ENCODE data around the gene VPS26B. TPM values are rescaled to one million over a fixed set of nuclear protein-coding genes. Genes with fewer than 3 reads are reported as not detected.
A peak's percentile ranks its signal among the peaks of the same experiment; 100 is the strongest.

VPS26B gene
- total and polyA plus RNA-seq, 9 of the 15 experiments (the other 6 are each of a cell fraction or from before 2014, with no cell fraction given), result 3.5 to 43.3 (median 27.4) TPM

- TF ChIP-seq ZNF655 (CRISPR knock-in tag; IDR thresholded peaks at IDR 0.05) (no peak), EGR1 (conservative IDR thresholded peaks at IDR 0.05) (0 out of 2 replicates have a peak, but pooled peaks have one; percentile 46), TARDBP (IDR thresholded peaks at IDR 0.05) (no peak), THAP7 (CRISPR knock-in tag; IDR thresholded peaks at IDR 0.05) (0 out of 2 replicates have a peak, but pooled peaks have one; percentile 49), ZFX (CRISPR knock-in tag; IDR thresholded peaks at IDR 0.05) (peak; percentile 94), ADNP (tag; IDR thresholded peaks at IDR 0.05) (no peak), ZNF354B (CRISPR knock-in tag; IDR thresholded peaks at IDR 0.05) (no peak), NFATC3 (IDR thresholded peaks at IDR 0.05) (no peak), IRF2 (CRISPR knock-in tag; IDR thresholded peaks at IDR 0.05) (no peak), SNIP1 (IDR thresholded peaks at IDR 0.05; ENCODE audit: low read depth) (no peak), ZBTB11 (CRISPR knock-in tag; IDR thresholded peaks at IDR 0.05) (no peak), MAFF (IDR thresholded peaks at IDR 0.05; ENCODE audit: low read length) (no peak), MEIS2 (IDR thresholded peaks at IDR 0.05; ENCODE audit: partially characterized antibody) (peak; percentile 98), TCFL5 (CRISPR knock-in tag; conservative IDR thresholded peaks at IDR 0.05) (no peak), CGGBP1 (CRISPR knock-in tag; IDR thresholded peaks at IDR 0.05) (no peak), SPI1 (IDR thresholded peaks at IDR 0.05; ENCODE audit: borderline replicate concordance, low read depth, low read length) (peak; percentile 63), ZKSCAN1 (IDR thresholded peaks at IDR 0.05; ENCODE audit: low read depth, low read length) (peak; percentile 23), ZNF717 (CRISPR knock-in tag; IDR thresholded peaks at IDR 0.05) (no peak), ZBTB7A (IDR thresholded peaks at IDR 0.05; ENCODE audit: borderline replicate concordance, control insufficient read depth, low read depth, low read length) (peak; percentile 4; the same call in 1 of the 2 replicates), ZNF239 (CRISPR knock-in tag; IDR thresholded peaks at IDR 0.05) (no peak), MTF1 (CRISPR knock-in tag; IDR thresholded peaks at IDR 0.05; ENCODE audit: borderline replicate concordance) (no peak), FOXP1 (CRISPR knock-in tag; IDR thresholded peaks at IDR 0.05) (0 out of 2 replicates have a peak, but pooled peaks have one; percentile 55), TRIM28 (IDR thresholded peaks at IDR 0.05) (0 out of 2 replicates have a peak, but pooled peaks have one; percentile 48), MCM7 (IDR thresholded peaks at IDR 0.05) (no peak), HNRNPLL (IDR thresholded peaks at IDR 0.05; ENCODE audit: low read depth, low read length, poor library complexity, severe bottlenecking) (peak; percentile 47)
Observed at GRCh38 chr11:134223836-134224709, at the start of gene VPS26B, which contains the start of gene NCAPD3 (continued).

Measured in K562 (cell line).